OCI-LY1 (cell line): ENCODE measurements around the gene PRKCE.

ENCODE experiments used
- CTCF ChIP-seq: fragments of 200-600 bp; sonication (generic), shearing (Covaris generic); IDR thresholded peaks from 2 replicates; pipeline ENCODE4 v1.5.1; 2017; ENCODE audit warnings: mild to moderate bottlenecking, antibody characterized with exemption, low read length, moderate library complexity, mixed read lengths
- EZH2 ChIP-seq: fragments of 200-600 bp; sonication (generic), shearing (Covaris generic); IDR thresholded peaks from 2 replicates; pipeline ENCODE4 v1.8.0; 2017; ENCODE audit warnings: borderline replicate concordance, mixed run types, mild to moderate bottlenecking, antibody characterized with exemption, low read length, moderate library complexity, mixed read lengths

DNA sequence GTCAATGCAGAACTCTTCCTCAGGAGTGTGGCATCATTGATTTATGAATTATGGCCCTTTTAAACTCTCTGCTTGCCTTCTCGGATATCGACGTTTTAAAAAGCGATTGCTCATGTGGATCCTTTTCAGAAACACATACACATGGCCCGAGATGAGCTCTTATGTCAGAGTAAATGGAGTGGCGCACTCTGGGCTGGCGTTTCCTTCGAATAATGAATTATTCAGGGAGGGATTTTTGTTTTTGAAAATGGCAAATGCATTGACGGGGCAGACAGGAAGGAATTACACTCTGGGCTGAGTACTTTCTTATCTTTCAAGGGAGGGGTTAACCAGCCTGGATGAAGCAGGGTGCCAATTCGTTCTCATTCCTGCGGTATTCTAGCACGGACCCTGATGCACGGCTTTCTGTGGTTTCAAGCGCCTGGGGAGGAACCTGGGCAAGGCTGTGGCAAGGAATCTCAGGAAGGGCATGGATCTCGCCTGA, 142.7 kb downstream of the PRKCE start:
- TF ChIP-seq CTCF (no peak), EZH2 (no peak)
